IPS-20b (cell line): ENCODE measurements around the gene CXCR6.

Experiments
- H3K27ac ChIP-seq: one replicate; pipeline ENCODE4 v1.5.1; 2013; ENCODE audit warnings: low read length
- H3K27me3 ChIP-seq: 2 replicates; pipeline ENCODE4 v1.6.1; 2013; ENCODE audit warnings: mild to moderate bottlenecking, low read length, inconsistent platforms; ENCODE audit not compliant: insufficient read depth
- H3K36me3 ChIP-seq: 2 replicates; pipeline ENCODE4 v1.6.1; 2013; ENCODE audit warnings: low read depth, mild to moderate bottlenecking, inconsistent platforms, low read length, moderate library complexity; ENCODE audit not compliant: insufficient read depth
- H3K4me1 ChIP-seq: 2 replicates; pipeline ENCODE4 v1.6.1; 2013; ENCODE audit warnings: mild to moderate bottlenecking, control low read depth, inconsistent platforms, low read length, moderate library complexity; ENCODE audit not compliant: insufficient read depth
- H3K4me3 ChIP-seq: 2 replicates; pipeline ENCODE4 v1.5.1; 2013; ENCODE audit warnings: mild to moderate bottlenecking, low read length, inconsistent platforms
- H3K9ac ChIP-seq: 2 replicates; pipeline ENCODE4 v1.6.1; 2013; ENCODE audit warnings: low read depth, mild to moderate bottlenecking, inconsistent platforms, low read length, moderate library complexity
- H3K9me3 ChIP-seq: 2 replicates; pipeline ENCODE4 v1.6.1; 2013; ENCODE audit warnings: mild to moderate bottlenecking, low read depth, low read length, inconsistent platforms; ENCODE audit not compliant: insufficient read depth

Gene CXCR6

DNA sequence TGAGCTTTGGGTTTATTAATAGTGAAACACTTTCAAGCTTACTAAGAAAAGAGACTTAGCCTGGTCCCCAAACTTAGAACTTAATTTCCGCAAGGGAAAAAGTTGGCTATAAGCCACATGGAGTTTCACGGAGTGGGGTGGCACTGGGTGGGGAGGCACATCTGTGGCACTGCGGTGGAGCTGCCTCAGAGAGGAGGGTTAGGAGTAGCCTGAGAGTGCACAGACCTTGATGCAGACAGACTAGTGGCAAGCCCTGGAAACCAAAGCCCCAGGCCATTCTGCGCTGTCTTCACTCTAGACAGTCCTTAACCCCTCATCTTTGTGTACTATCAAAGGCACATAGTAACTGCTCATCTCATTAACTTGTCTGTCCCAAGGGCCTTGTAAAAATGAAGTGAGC, 22.0 kb downstream of the CXCR6 start:
- Histone ChIP-seq H3K9me3 (no peaks in the 10 kb centered on the region), H3K9ac (no peak overlapping the region), H3K4me1 (no peaks in the 10 kb centered on the region; the same call in 1 of the 2 replicates), H3K27ac (no peak overlapping the region), H3K27me3 (no peaks in the 10 kb centered on the region), H3K36me3 (peaks cover 100% of the 10 kb centered on the region), H3K4me3 (no peak overlapping the region)

DNA sequence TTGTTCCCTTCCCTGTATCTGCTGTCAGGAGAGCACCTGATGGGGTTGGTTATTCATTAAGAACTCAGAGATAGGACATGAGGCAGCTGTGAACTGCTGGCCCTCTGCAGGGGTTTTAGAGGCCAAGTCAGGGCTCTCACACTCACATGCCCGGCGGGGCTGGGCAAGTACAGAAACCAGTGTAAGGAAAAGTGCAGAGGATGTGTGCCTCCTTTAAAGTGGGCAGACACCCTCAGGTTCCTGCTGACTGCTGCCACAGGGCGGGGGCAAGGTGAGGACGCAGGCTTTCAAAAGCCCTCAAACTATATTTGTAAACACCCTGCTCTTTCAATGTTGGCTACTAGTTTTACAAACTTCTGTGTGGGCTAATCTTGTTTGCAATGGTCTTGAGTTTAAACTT, 22.4 kb downstream of the CXCR6 start:
- Histone ChIP-seq H3K27me3 (no peaks in the 10 kb centered on the region), H3K9me3 (no peaks in the 10 kb centered on the region), H3K9ac (no peak overlapping the region), H3K4me3 (no peak overlapping the region), H3K4me1 (no peaks in the 10 kb centered on the region; the same call in 1 of the 2 replicates), H3K27ac (no peak overlapping the region), H3K36me3 (peaks cover 100% of the 10 kb centered on the region)

DNA sequence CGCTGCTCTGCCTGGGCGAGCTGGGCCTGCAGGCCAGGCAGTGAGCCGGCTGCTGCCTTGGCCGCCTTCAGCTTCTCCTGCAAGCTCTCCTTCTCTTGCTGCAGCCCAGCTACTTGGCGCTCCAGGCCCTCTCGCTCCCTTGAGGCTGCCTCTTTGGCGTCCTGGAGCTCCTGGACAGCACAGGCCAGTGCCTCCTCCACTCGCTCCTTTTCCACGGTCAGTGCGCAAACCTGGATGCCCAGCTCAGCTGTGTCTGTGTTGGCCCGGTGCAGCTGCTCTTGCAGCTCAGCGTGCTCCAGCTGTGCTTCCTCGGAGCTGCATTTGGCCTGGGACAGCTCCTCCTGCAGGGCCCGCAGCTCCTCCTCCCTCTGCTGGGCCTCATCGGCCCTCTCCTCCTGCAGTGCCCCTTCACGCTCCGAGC, 23.1 kb downstream of the CXCR6 start:
- Histone ChIP-seq H3K4me3 (no peak overlapping the region), H3K9me3 (no peaks in the 10 kb centered on the region), H3K27ac (no peak overlapping the region), H3K36me3 (peaks cover 97% of the 10 kb centered on the region), H3K4me1 (no peaks in the 10 kb centered on the region; the same call in 1 of the 2 replicates), H3K27me3 (no peaks in the 10 kb centered on the region), H3K9ac (no peak overlapping the region)

DNA sequence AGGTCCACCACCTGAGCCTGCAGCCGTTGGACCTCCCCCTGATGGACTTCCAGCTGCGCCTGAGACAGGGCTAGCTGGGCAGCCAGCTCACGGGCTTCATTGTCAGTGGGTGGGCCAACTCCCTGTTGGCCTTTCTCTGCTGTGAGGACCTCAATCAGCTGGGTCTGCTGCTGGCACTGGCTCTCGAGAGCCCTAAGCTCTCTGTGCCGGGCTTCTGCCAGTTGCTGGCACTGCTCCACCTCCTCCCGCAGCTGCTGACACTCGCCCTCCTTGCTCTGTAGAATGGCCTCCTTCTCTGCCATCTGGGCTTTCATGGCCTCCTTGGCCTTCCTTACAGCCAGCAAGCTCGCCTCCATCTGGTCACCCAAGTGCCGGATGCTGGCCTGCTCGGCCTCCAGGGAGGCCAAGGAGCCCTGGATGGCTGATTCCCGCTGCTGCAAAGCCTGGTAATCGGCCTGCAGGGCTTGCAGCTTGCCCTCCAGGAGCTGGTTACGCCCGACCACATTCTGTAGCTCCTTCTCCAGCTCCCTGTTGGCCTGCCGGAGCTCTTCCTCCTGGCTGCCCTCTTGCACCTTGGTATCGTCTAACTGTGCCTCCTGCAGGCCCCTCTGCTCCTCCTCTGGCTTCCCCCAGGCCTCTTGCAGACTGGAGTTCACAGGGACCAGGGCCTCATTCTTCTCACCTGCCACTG, 23.8 kb downstream of the CXCR6 start:
- Histone ChIP-seq H3K9ac (no peak overlapping the region), H3K27me3 (no peaks in the 10 kb centered on the region), H3K9me3 (no peaks in the 10 kb centered on the region), H3K27ac (no peak overlapping the region), H3K36me3 (peaks cover 97% of the 10 kb centered on the region), H3K4me3 (no peak overlapping the region), H3K4me1 (no peaks in the 10 kb centered on the region; the same call in 1 of the 2 replicates)

DNA sequence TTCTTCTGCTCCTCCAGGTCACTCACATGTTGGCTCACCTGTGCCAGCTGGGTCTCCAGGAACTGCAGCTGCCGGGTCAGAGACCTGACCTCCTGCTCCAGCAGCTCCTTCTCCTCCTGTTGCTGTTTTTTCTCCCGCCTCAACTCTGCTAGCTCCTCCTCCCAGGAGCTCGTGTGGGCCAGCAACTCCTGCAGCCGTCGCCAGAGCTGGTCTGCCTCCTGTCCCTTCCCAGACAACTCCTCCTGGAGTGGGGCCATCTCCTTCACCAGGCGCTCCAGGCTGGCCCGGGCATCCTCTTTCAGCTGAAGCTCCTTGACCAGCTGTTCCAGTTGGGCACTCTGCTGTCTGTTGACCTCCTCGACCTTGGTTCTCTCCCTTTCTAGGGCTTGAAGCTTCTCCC, 24.5 kb downstream of the CXCR6 start:
- Histone ChIP-seq H3K36me3 (peaks cover 96% of the 10 kb centered on the region), H3K9me3 (no peaks in the 10 kb centered on the region), H3K27ac (no peak overlapping the region), H3K4me3 (no peak overlapping the region), H3K27me3 (no peaks in the 10 kb centered on the region), H3K4me1 (no peaks in the 10 kb centered on the region; the same call in 1 of the 2 replicates), H3K9ac (no peak overlapping the region)

DNA sequence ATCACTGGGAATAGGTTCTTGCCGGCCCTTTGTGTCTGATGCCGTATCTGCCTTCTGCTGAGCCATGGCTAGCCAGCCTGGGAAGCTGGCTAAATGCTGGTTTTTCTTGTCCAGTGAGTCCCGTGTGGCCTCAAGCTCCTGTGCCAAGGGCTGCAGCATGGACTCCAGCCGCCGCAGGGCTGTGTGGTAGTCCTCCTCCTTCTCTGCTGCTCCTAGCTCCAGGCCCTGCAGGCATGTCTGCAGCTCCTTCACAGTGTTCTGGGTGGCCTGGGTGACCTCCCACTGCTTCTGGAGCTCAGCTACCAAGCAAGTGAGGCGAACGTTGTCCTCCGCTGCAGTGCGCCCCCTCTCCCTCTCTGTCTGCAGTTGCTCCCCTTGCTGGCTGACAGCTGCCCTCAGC, 24.9 kb downstream of the CXCR6 start:
- no peak overlapping the region for H3K9ac ChIP-seq
- H3K27me3 ChIP-seq, result no peaks in the 10 kb centered on the region
- peaks cover 96% of the 10 kb centered on the region for H3K36me3 ChIP-seq
- no peaks in the 10 kb centered on the region; the same call in 1 of the 2 replicates for H3K4me1 ChIP-seq
- no peak overlapping the region for H3K27ac ChIP-seq
- no peak overlapping the region for H3K4me3 ChIP-seq
- no peaks in the 10 kb centered on the region for H3K9me3 ChIP-seq

DNA sequence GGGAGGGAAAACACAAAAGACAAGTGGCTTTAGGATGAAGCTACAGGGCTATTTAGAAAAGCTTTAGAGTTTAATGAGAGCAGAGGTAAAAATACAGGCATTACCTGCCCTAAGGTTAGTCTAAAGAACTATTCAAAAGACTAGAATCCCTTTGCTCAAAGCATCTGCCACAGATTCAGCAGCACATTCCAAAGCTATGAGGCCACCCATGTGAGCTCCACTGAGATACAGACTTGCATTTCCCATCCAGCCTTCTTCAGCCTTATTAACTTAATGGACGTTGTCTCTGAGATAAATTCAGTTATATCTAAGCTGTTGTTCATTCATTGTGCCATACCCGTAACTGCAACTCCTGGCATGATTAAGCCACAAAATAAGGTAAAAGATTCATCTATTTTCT, 25.4 kb downstream of the CXCR6 start:
- no peaks in the 10 kb centered on the region; the same call in 1 of the 2 replicates for H3K4me1 ChIP-seq

DNA sequence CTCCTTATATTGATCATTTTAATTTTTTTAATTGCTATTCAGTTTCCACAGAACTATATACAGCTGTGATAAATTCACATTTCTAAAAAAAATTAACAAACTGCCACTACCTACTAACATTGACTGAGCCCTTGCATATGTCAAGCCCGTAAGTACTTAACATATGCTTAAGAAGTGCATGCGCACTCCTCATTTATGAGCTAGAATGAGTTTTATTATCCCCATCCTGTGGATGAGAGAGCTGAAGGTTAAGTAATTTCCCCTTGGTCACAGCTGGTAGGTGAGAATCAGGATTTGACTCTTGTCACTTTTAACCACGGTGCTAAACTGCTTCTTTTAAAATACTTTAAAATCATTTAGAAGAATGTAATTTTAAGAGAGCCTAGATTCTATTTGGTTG, 25.9 kb downstream of the CXCR6 start:
- no peaks in the 10 kb centered on the region for H3K27me3 ChIP-seq
- H3K36me3 ChIP-seq, result peaks cover 95% of the 10 kb centered on the region
- H3K4me1 ChIP-seq, result no peaks in the 10 kb centered on the region; the same call in 1 of the 2 replicates
- no peak overlapping the region for H3K9ac ChIP-seq
- no peak overlapping the region for H3K27ac ChIP-seq
- H3K4me3 ChIP-seq, result no peak overlapping the region
- H3K9me3 ChIP-seq, result no peaks in the 10 kb centered on the region

More for the DNA sequence above, 25.4 kb downstream of the CXCR6 start:
- H3K27ac ChIP-seq, result no peak overlapping the region
- H3K9me3 ChIP-seq, result no peaks in the 10 kb centered on the region
- H3K36me3 ChIP-seq, result peaks cover 96% of the 10 kb centered on the region
- H3K27me3 ChIP-seq, result no peaks in the 10 kb centered on the region
- H3K4me3 ChIP-seq, result no peak overlapping the region
- no peak overlapping the region for H3K9ac ChIP-seq

DNA sequence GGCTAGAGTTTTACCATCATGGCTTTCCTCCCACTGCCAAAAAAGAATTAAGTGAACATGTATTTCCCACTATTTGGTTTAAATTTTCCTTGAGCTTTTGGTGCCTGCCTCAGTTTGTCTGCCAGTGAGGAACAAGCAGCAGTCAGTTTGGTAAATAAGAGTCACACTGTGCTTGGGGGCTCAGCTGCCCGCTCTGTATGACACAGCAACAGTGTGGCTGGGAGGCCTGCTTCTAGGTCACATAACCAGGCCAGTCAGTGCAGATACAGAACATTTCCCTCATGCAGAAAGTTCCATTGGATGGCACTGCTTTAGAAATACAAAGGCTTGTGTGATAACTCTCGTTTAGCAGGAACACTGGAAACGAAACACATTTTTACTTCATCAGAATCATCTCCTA, 26.7 kb downstream of the CXCR6 start:
- H3K4me3 ChIP-seq, result no peak overlapping the region
- no peak overlapping the region for H3K27ac ChIP-seq
- H3K9ac ChIP-seq, result no peak overlapping the region
- H3K4me1 ChIP-seq, result no peaks in the 10 kb centered on the region; the same call in 1 of the 2 replicates
- no peaks in the 10 kb centered on the region for H3K9me3 ChIP-seq
- H3K27me3 ChIP-seq, result no peaks in the 10 kb centered on the region
- peaks cover 95% of the 10 kb centered on the region for H3K36me3 ChIP-seq

DNA sequence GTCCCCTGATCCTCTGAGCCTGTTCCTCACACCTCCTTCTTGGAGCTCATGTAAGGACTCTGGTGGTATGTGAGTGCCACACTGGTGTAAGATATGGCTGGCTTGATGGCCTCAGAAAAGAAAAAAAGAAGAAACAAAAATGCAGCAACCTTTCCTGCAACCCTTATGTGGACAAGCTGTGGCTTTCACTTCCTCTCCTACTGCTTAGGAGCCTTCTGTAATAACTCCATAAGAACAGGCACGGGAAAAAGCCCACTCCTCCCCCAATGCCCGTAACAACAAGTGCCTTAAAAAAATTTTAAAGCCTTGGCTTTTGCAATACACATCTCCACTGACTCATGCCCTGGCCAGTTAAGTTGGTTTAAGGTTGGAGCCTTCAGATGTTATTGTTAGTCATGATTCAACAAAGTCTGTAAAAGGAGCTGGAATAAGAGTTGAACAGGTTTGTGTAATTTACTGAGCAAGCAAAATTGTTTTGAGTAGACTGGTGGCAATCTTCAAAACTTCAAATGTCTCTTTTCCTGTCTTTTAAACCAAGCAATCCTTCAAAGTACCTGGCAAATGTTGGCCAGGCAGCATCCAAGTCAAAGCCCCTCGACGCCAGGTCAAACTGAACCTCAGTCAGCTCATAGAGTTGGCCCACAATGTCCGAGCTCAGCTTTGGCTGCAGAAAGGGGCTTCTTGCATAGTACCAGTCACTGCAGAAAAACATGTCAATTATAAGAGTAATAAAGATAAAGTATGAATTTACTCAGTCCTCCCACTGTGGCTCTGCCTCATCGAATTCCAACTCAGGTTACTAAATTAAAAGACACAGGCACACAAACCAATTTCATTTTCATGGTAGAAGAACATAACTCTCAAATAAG, 29.5 kb downstream of the CXCR6 start:
- H3K4me3 ChIP-seq, result no peak overlapping the region
- H3K36me3 ChIP-seq, result peaks cover 92% of the 10 kb centered on the region
- H3K27ac ChIP-seq, result no peak overlapping the region
- no peaks in the 10 kb centered on the region for H3K27me3 ChIP-seq
- H3K4me1 ChIP-seq, result no peaks in the 10 kb centered on the region; the same call in 1 of the 2 replicates
- H3K9ac ChIP-seq, result no peak overlapping the region
- H3K9me3 ChIP-seq, result no peaks in the 10 kb centered on the region

DNA sequence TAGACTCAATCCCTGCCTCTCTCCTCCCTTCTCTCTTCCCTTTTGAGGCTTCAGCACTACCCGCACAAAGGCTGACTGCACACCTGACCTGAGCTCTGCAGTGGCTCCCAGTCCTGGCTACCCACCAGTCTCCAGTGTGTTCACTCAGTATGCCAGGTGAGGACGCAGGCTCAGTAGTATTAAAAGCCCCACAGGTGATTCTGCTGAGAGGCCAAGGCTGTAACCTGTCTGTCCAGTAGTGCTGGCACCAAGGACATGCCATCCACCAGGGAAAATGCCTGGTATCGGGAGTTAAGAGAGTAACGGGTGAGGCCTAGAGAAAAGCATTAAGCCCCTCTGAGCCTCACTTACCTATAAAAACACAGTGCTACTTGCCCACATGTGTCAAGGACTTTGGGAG, 31.4 kb downstream of the CXCR6 start:
- Histone ChIP-seq H3K27ac (no peak overlapping the region), H3K9ac (no peak overlapping the region), H3K4me1 (no peaks in the 10 kb centered on the region), H3K9me3 (no peaks in the 10 kb centered on the region), H3K4me3 (no peak overlapping the region), H3K27me3 (no peaks in the 10 kb centered on the region), H3K36me3 (peaks cover 91% of the 10 kb centered on the region)

DNA sequence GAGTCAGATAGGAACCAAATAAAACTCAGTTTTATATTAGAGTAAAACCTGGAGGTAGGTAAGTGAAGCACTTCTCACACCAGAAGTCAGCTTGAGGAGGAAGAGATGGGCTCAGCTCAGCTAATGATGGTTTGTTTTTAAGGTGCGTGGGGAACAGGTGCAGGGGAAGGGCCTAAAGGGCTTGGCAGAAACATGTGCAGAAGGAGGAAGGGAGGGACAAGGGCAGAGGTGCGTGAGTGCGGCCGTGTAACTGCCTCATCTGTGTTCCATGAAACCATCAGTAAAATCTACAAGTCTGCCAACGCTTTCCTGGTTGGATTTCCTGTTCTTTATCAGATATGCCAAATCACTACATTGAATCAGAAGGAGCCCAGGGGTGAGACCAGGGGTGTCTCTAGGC, 32.4 kb downstream of the CXCR6 start:
- Histone ChIP-seq H3K36me3 (peaks cover 91% of the 10 kb centered on the region), H3K27ac (no peak overlapping the region), H3K4me1 (no peaks in the 10 kb centered on the region), H3K4me3 (no peak overlapping the region), H3K27me3 (no peaks in the 10 kb centered on the region), H3K9me3 (no peaks in the 10 kb centered on the region), H3K9ac (no peak overlapping the region)
